GM23338 (cell line): ENCODE data around the gene USP38.

Experiments used
- CTCF ChIP-seq, 2 experiments: fragments of 200-600 bp in 1 of 2; sonication (generic) in 1 of 2; conservative IDR thresholded peaks; 2 replicates each; pipeline versions ENCODE4 v1.5.1 to v1.6.1; 2016 to 2017; ENCODE audit warnings: antibody characterized with exemption in 2 of 2, low read depth in 2 of 2, mild to moderate bottlenecking in 2 of 2, moderate library complexity in 1 of 2
- REST ChIP-seq: IDR thresholded peaks from one replicate; pipeline ENCODE4 v1.6.1; 2018; ENCODE audit warnings: antibody characterized with exemption; ENCODE audit not compliant: unreplicated experiment

- TF ChIP-seq CTCF (conservative IDR thresholded peaks at IDR 0.05; ENCODE audit: low read depth in 2 of 2) = peak; percentile 51 to 53
- TF ChIP-seq REST = no peak
Measured at GRCh38 chr4:143254491-143255226, 69.9 kb downstream of the USP38 start.
